Smooth muscle cell (in vitro differentiated cells): ENCODE results near the gene MTM1. TPM values are rescaled to one million over a fixed set of nuclear protein-coding genes. Genes with fewer than 3 reads are reported as not detected.

Experiments used
- DNase-seq: peaks from one replicate; lab custom pipeline; 2025; ENCODE audit not compliant: unreplicated experiment; lab: John Stamatoyannopoulos, UW
- H2AFZ ChIP-seq: fragments of 200-600 bp; sonication (generic); 2 replicates; pipeline ENCODE4 v1.6.0; 2016; ENCODE audit warnings: antibody characterized with exemption, low read depth, mild to moderate bottlenecking
- H3F3A ChIP-seq: fragments of 200-600 bp; sonication (generic); 2 replicates; pipeline ENCODE4 v1.6.0; 2017; ENCODE audit warnings: antibody characterized with exemption, low read depth
- H3K27ac ChIP-seq: fragments of 200-600 bp; sonication (generic); 2 replicates; pipeline ENCODE4 v1.5.1; 2016; ENCODE audit warnings: low read depth, mild to moderate bottlenecking
- H3K27me3 ChIP-seq: fragments of 200-600 bp; sonication (generic); 2 replicates; pipeline ENCODE4 v1.6.1; 2016; ENCODE audit warnings: low read depth, mild to moderate bottlenecking
- H3K36me3 ChIP-seq: fragments of 200-600 bp; sonication (generic); 2 replicates; pipeline ENCODE4 v1.5.1; 2016; ENCODE audit warnings: low read depth
- H3K4me1 ChIP-seq: fragments of 200-600 bp; sonication (generic); 2 replicates; pipeline ENCODE4 v1.5.1; 2016; ENCODE audit warnings: low read depth
- H3K4me2 ChIP-seq: fragments of 200-600 bp; sonication (generic); 2 replicates; pipeline ENCODE4 v1.6.0; 2016; ENCODE audit warnings: mild to moderate bottlenecking
- H3K4me3 ChIP-seq: fragments of 200-600 bp; sonication (generic); 2 replicates; pipeline ENCODE4 v1.5.1; 2016; ENCODE audit warnings: mild to moderate bottlenecking
- H3K79me2 ChIP-seq: fragments of 200-600 bp; sonication (generic); 2 replicates; pipeline ENCODE4 v1.6.0; 2016; ENCODE audit warnings: low read depth, mild to moderate bottlenecking
- H3K9ac ChIP-seq: fragments of 200-600 bp; sonication (generic); 2 replicates; pipeline ENCODE4 v1.6.0; 2016; ENCODE audit warnings: low read depth
- H3K9me3 ChIP-seq: fragments of 200-600 bp; sonication (generic); replicated peaks from 2 replicates; pipeline ENCODE4 v1.5.1; 2016; ENCODE audit warnings: low read depth
- H4K20me1 ChIP-seq: fragments of 200-600 bp; sonication (generic); 2 replicates; pipeline ENCODE4 v1.6.0; 2016; ENCODE audit warnings: low read depth
- CTCF ChIP-seq: fragments of 200-600 bp; sonication (generic); IDR thresholded peaks from 2 replicates; pipeline ENCODE4 v1.5.1; 2017; ENCODE audit warnings: borderline replicate concordance, mild to moderate bottlenecking, antibody characterized with exemption; ENCODE audit not compliant: insufficient read depth, poor library complexity, severe bottlenecking
- WGBS: methylation state at CpG from one replicate; pipeline ENCODE4 v1.1.7; 2016; ENCODE audit warnings: low lambda C conversion rate; 5-methylcytosine and 5-hydroxymethylcytosine counted together
- polyA plus RNA-seq: library from polyadenylated mRNA; unstranded; fragments of >200 nt; fragmentation: Nextera tagmentation; extraction: Ambion mirVana; gene quantifications from 2 replicates; pipeline ENCODE4 v1.2.1, GENCODE V29; 2016
- total RNA-seq: library from RNA; depleted of rRNA; stranded (reverse); fragments of >200 nt; gene quantifications from 2 replicates; pipeline ENCODE4 v1.2.3, GENCODE V29; 2014

MTM1 gene
- total and polyA plus RNA-seq, 2 experiments from 2014 or later = 5.1 to 12.9 TPM

DNA sequence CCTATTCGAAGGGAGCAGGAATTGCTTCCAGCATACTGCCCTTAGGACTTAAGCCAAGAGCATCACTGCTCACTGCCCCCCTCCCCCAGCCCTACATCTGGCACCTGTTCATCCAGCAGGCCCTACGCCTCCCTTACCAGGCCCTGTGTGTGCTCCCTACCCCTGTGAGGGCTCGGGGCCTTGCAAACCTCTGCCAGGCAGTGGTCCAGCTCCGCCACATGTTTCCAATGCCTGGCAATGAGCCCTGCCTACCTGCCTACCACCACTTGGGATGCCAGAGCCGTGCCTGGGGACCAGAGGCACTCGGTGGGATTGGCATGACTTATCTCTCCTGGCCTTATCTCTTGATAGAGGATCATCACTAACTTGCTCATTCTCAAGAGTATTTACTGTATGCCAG is 27.5 kb upstream of the MTM1 start:
- WGBS = 73% methylated on average over 6 of the region's 6 CpGs
- no peak for DNase-seq
- no peaks in the 10 kb centered on the region for H3K9me3 ChIP-seq
- H3K4me2 ChIP-seq = no peak overlapping the region
- no peak for TF ChIP-seq CTCF
- H2AFZ ChIP-seq = no peak overlapping the region
- H3F3A ChIP-seq = no peaks in the 10 kb centered on the region
- H3K36me3 ChIP-seq = no peaks in the 10 kb centered on the region
- no peaks in the 10 kb centered on the region for H3K79me2 ChIP-seq
- no peak overlapping the region for H3K27ac ChIP-seq
- H4K20me1 ChIP-seq = no peaks in the 10 kb centered on the region
- no peak overlapping the region for H3K4me3 ChIP-seq
- no peaks in the 10 kb centered on the region for H3K4me1 ChIP-seq
- no peaks in the 10 kb centered on the region for H3K27me3 ChIP-seq
- H3K9ac ChIP-seq = no peak overlapping the region

- Histone ChIP-seq H3K27ac (no peak overlapping the region), H3K4me2 (no peak overlapping the region), H3K4me1 (no peaks in the 10 kb centered on the region), H3F3A (no peaks in the 10 kb centered on the region), H4K20me1 (no peaks in the 10 kb centered on the region), H2AFZ (no peak overlapping the region), H3K27me3 (no peaks in the 10 kb centered on the region), H3K9me3 (no peaks in the 10 kb centered on the region), H3K36me3 (no peaks in the 10 kb centered on the region), H3K9ac (no peak overlapping the region), H3K79me2 (no peaks in the 10 kb centered on the region), H3K4me3 (no peak overlapping the region)
- TF ChIP-seq CTCF = no peak
- 97% methylated on average over 4 of the region's 4 CpGs for WGBS
- no peak for DNase-seq
Observed at GRCh38 chrX:150542846-150543229, 25.6 kb upstream of the MTM1 start.

DNA sequence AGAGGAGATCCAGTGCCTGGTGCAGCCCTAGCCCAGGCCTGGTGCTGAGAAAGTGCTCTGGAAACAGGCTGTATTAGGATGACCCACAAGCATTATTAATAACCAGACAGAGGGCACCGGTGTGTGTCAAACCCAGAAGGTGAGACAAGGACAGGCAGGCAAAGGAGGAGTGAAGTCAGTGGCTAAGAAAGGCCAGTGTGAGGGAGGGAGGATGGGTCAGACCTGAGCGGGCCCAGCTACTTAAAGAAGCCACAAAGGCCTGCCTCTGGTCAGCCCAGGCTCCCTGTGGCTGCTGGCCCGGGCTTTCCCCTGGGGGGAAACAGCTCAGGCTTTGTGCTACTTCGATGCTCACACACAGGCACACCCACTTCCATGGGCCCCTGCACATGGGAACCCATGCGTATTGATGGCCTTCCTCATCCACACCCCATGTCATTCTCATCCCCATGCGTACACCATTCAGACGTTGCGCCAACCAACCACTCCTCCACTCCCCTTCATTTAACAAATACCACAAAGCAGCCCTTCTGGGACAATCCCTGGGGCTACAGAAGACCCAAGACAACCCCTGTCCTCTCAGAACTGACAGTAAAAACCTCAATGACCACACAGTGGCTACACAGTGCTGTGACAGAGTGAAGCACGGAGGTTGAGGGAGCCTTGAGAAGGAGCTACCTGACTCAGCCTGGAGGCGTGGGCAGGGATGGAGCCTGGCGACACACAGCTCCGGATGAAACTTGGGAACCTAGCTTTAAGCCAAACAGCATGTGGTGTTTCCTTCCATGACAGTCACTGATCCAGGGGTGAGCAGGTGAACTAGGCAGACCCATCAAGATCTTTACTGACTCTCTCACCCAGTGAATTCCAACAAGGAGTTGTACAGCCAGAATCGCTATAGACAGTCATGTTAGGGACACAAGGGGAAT is 24.9 kb upstream of the MTM1 start:
- H3K9ac ChIP-seq = no peak overlapping the region
- no peak for DNase-seq
- H3K36me3 ChIP-seq = no peaks in the 10 kb centered on the region
- 83% methylated on average over 13 of the region's 13 CpGs for WGBS
- H3K4me1 ChIP-seq = no peaks in the 10 kb centered on the region
- no peak overlapping the region for H3K4me2 ChIP-seq
- no peaks in the 10 kb centered on the region for H4K20me1 ChIP-seq
- H2AFZ ChIP-seq = no peak overlapping the region
- no peak for TF ChIP-seq CTCF
- H3K27ac ChIP-seq = no peak overlapping the region
- no peaks in the 10 kb centered on the region for H3K27me3 ChIP-seq
- H3F3A ChIP-seq = no peaks in the 10 kb centered on the region
- no peaks in the 10 kb centered on the region for H3K9me3 ChIP-seq
- no peak overlapping the region for H3K4me3 ChIP-seq
- H3K79me2 ChIP-seq = no peaks in the 10 kb centered on the region

DNA sequence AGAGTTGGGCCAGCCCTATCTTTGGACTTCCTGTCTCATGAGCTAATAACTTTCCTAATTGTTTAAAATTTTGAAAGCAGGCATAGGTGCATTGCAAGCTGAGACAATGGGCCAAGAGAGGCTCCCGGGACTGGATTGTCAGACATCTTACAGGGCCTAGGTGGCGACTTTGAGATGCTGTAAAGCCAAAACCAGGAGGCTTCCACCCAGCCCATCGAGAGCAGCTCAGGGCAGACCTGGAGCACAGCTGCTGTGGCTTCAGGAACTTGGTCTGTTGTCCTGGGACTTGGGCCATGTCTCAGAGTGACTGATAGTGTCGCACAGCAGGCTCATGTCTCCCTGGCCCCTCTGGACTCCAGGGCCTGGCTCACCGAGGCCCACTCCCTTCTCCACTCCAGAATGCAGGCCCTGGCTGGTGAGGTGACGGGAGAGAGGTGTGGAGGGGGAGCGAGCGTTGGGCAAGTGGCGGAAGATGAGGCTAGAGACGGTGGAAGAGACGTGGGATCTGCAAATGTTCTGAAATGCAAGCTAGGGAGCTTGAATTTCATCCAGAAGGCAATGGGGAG is 24.1 kb upstream of the MTM1 start:
- DNase-seq = no peak
- 71% methylated on average over 11 of the region's 11 CpGs for WGBS
- no peak overlapping the region for H3K4me3 ChIP-seq
- no peaks in the 10 kb centered on the region for H3K4me1 ChIP-seq
- H3K4me2 ChIP-seq = no peak overlapping the region
- H3K36me3 ChIP-seq = no peaks in the 10 kb centered on the region
- H3K79me2 ChIP-seq = no peaks in the 10 kb centered on the region
- no peaks in the 10 kb centered on the region for H3F3A ChIP-seq
- H4K20me1 ChIP-seq = no peaks in the 10 kb centered on the region
- no peak overlapping the region for H3K9ac ChIP-seq
- no peak overlapping the region for H3K27ac ChIP-seq
- no peaks in the 10 kb centered on the region for H3K9me3 ChIP-seq
- no peak overlapping the region for H2AFZ ChIP-seq
- H3K27me3 ChIP-seq = no peaks in the 10 kb centered on the region
- no peak for TF ChIP-seq CTCF
